ENCODE results near the gene CAMSAP1. TPM values are rescaled to one million over a fixed set of nuclear protein-coding genes. Genes with fewer than 3 reads are reported as not detected.

Gene CAMSAP1
- total and polyA plus RNA-seq, 2 donors (not counting 1 experiment from before 2014, with no cell fraction given): 5.0 to 18.8 TPM

GRCh38 chr9:135847833-135848232 lies 59.5 kb downstream of the CAMSAP1 start:
- no peak overlapping the region for H3K9ac ChIP-seq (ENCODE audit: insufficient read depth, low read length)
- DNase-seq (ENCODE audit: low read depth in 2 of 2): no peak
- H3K27me3 ChIP-seq (ENCODE audit: control insufficient read depth, insufficient read depth, low read length): no peaks in the 10 kb centered on the region
- no peaks in the 10 kb centered on the region for H3K9me3 ChIP-seq (ENCODE audit: control insufficient read depth, insufficient read depth, low read depth, low read length)
- H3K4me1 ChIP-seq (ENCODE audit: control insufficient read depth, extremely low read depth, insufficient read depth, low read length): no peaks in the 10 kb centered on the region
- TF ChIP-seq EZH2 (IDR thresholded peaks at IDR 0.05; ENCODE audit: low read length, missing control alignments) (no peak), CTCF (conservative IDR thresholded peaks at IDR 0.05 in 1 of 2, IDR thresholded peaks at IDR 0.05 in 1 of 2; ENCODE audit: low read depth in 1 of 2, low read length in 2 of 2) (no peak)
- H3K79me2 ChIP-seq (ENCODE audit: control insufficient read depth, insufficient read depth, low read length): no peaks in the 10 kb centered on the region
- no peak overlapping the region for H2AFZ ChIP-seq (ENCODE audit: low read length)
- no peaks in the 10 kb centered on the region for H4K20me1 ChIP-seq (ENCODE audit: control insufficient read depth, extremely low read depth, insufficient read depth, low read length)
- no peak overlapping the region for H3K4me3 ChIP-seq (replicated peaks in 1 of 4; ENCODE audit: control extremely low read depth in 1 of 4, insufficient read depth in 1 of 4, low read depth in 3 of 4, low read length in 4 of 4)
- H3K27ac ChIP-seq (ENCODE audit: insufficient read depth, low read length): no peak overlapping the region
- H3K36me3 ChIP-seq (ENCODE audit: control insufficient read depth, insufficient read depth, low read length): no peaks in the 10 kb centered on the region
- H3K4me2 ChIP-seq (ENCODE audit: extremely low read depth, insufficient read depth, low read length): no peak overlapping the region

- no peaks in the 10 kb centered on the region for H3K79me2 ChIP-seq (ENCODE audit: control insufficient read depth, insufficient read depth, low read length)
- no peaks in the 10 kb centered on the region for H3K27me3 ChIP-seq (ENCODE audit: control insufficient read depth, insufficient read depth, low read length)
- no peaks in the 10 kb centered on the region for H4K20me1 ChIP-seq (ENCODE audit: control insufficient read depth, extremely low read depth, insufficient read depth, low read length)
- TF ChIP-seq EZH2 (IDR thresholded peaks at IDR 0.05; ENCODE audit: low read length, missing control alignments) (no peak), CTCF (conservative IDR thresholded peaks at IDR 0.05 in 1 of 2, IDR thresholded peaks at IDR 0.05 in 1 of 2; ENCODE audit: low read depth in 1 of 2, low read length in 2 of 2) (no peak)
- H3K4me2 ChIP-seq (ENCODE audit: extremely low read depth, insufficient read depth, low read length): no peak overlapping the region
- H3K4me1 ChIP-seq (ENCODE audit: control insufficient read depth, extremely low read depth, insufficient read depth, low read length): no peaks in the 10 kb centered on the region
- peaks cover 2% of the 10 kb centered on the region for H3K36me3 ChIP-seq (ENCODE audit: control insufficient read depth, insufficient read depth, low read length)
- no peaks in the 10 kb centered on the region for H3K9me3 ChIP-seq (ENCODE audit: control insufficient read depth, insufficient read depth, low read depth, low read length)
- no peak for DNase-seq (ENCODE audit: low read depth in 2 of 2)
- H3K9ac ChIP-seq (ENCODE audit: insufficient read depth, low read length): no peak overlapping the region
- no peak overlapping the region for H3K4me3 ChIP-seq (replicated peaks in 1 of 4; ENCODE audit: control extremely low read depth in 1 of 4, insufficient read depth in 1 of 4, low read depth in 3 of 4, low read length in 4 of 4)
- H3K27ac ChIP-seq (ENCODE audit: insufficient read depth, low read length): no peak overlapping the region
- no peak overlapping the region for H2AFZ ChIP-seq (ENCODE audit: low read length)
Observed at GRCh38 chr9:135840539-135840938, 66.8 kb downstream of the CAMSAP1 start.

GRCh38 chr9:135840107-135840506 lies 67.2 kb downstream of the CAMSAP1 start:
- DNase-seq (ENCODE audit: low read depth in 2 of 2): no peak
- H3K4me3 ChIP-seq (replicated peaks in 1 of 4; ENCODE audit: control extremely low read depth in 1 of 4, insufficient read depth in 1 of 4, low read depth in 3 of 4, low read length in 4 of 4): no peak overlapping the region
- H3K79me2 ChIP-seq (ENCODE audit: control insufficient read depth, insufficient read depth, low read length): no peaks in the 10 kb centered on the region
- no peak for TF ChIP-seq CTCF (conservative IDR thresholded peaks at IDR 0.05 in 1 of 2, IDR thresholded peaks at IDR 0.05 in 1 of 2; ENCODE audit: low read depth in 1 of 2, low read length in 2 of 2)
- no peak for TF ChIP-seq EZH2 (IDR thresholded peaks at IDR 0.05; ENCODE audit: low read length, missing control alignments)
- no peaks in the 10 kb centered on the region for H3K9me3 ChIP-seq (ENCODE audit: control insufficient read depth, insufficient read depth, low read depth, low read length)
- no peak overlapping the region for H3K27ac ChIP-seq (ENCODE audit: insufficient read depth, low read length)
- no peak overlapping the region for H3K4me2 ChIP-seq (ENCODE audit: extremely low read depth, insufficient read depth, low read length)
- H3K4me1 ChIP-seq (ENCODE audit: control insufficient read depth, extremely low read depth, insufficient read depth, low read length): no peaks in the 10 kb centered on the region
- no peaks in the 10 kb centered on the region for H4K20me1 ChIP-seq (ENCODE audit: control insufficient read depth, extremely low read depth, insufficient read depth, low read length)
- H3K9ac ChIP-seq (ENCODE audit: insufficient read depth, low read length): no peak overlapping the region
- H2AFZ ChIP-seq (ENCODE audit: low read length): no peak overlapping the region
- peaks cover 2% of the 10 kb centered on the region for H3K36me3 ChIP-seq (ENCODE audit: control insufficient read depth, insufficient read depth, low read length)
- H3K27me3 ChIP-seq (ENCODE audit: control insufficient read depth, insufficient read depth, low read length): no peaks in the 10 kb centered on the region
